Esophagus muscularis mucosa (tissue), 4 donors: Measurements from ENCODE around the gene CEP112. TPM values are rescaled to one million over a fixed set of nuclear protein-coding genes. Genes with fewer than 3 reads are reported as not detected.

Experiments used
- DNase-seq: peaks from one replicate; pipeline ENCODE4 v3.0.0-alpha.2; 2017; ENCODE audit errors: extremely low spot score
- H3K27ac ChIP-seq, 4 donors: fragments of 200-600 bp; sonication (generic); replicated peaks in 1 of 4; 1 replicate in 3 of 4; 2 replicates in 1 of 4; pipeline ENCODE4 v1.5.1; 2016 to 2019; ENCODE audit warnings: mild to moderate bottlenecking in 1 of 4
- H3K27me3 ChIP-seq, 4 donors: fragments of 200-600 bp; sonication (generic); one replicate each; pipeline versions ENCODE4 v1.5.1 to v1.6.0; 2016 to 2019
- H3K36me3 ChIP-seq, 4 donors: fragments of 200-600 bp; sonication (generic); one replicate each; pipeline ENCODE4 v1.5.1; 2016 to 2019
- H3K4me1 ChIP-seq, 4 donors: fragments of 200-600 bp; sonication (generic); one replicate each; pipeline ENCODE4 v1.5.1; 2016 to 2019
- H3K4me3 ChIP-seq, 4 donors: fragments of 200-600 bp; sonication (generic); 1 replicate in 2 of 4; 2 replicates in 2 of 4; pipeline ENCODE4 v1.5.1; 2016 to 2019; ENCODE audit warnings: mild to moderate bottlenecking in 4 of 4, moderate library complexity in 1 of 4
- H3K9me3 ChIP-seq, 4 donors: fragments of 200-600 bp; sonication (generic); 1 replicate in 3 of 4; 2 replicates in 1 of 4; pipeline ENCODE4 v1.5.1; 2016 to 2019
- CTCF ChIP-seq, 3 experiments: fragments of 200-600 bp in 2 of 3; fragments of 450-650 bp in 1 of 3; sonication (generic) in 2 of 3; IDR thresholded peaks; one replicate each; pipeline ENCODE4 v1.5.1; 2017 to 2019; ENCODE audit warnings: antibody characterized with exemption in 3 of 3, mild to moderate bottlenecking in 2 of 3, moderate library complexity in 1 of 3
- EP300 ChIP-seq: sonication (generic); formaldehyde crosslinking; IDR thresholded peaks from one replicate; pipeline ENCODE4 v1.6.1; 2017; ENCODE audit warnings: antibody characterized with exemption
- POLR2A ChIP-seq: fragments of 450-650 bp; IDR thresholded peaks from one replicate; pipeline ENCODE4 v1.6.1; 2017; ENCODE audit warnings: antibody characterized with exemption, moderate library complexity, mild to moderate bottlenecking, low read depth
- POLR2AphosphoS5 ChIP-seq, 2 donors: sonication (generic); formaldehyde crosslinking; IDR thresholded peaks; one replicate each; pipeline ENCODE4 v1.6.1; 2017; ENCODE audit warnings: antibody characterized with exemption in 2 of 2
- WGBS: methylation state at CpG from one replicate; pipeline ENCODE4 v1.1.5; 2018; 5-methylcytosine and 5-hydroxymethylcytosine counted together
- intact Hi-C: fragments of 100-400 bp; cut with DNase I; formaldehyde crosslinking; loops from one replicate; pipeline ENCODE4 v1.15.1; 2023
- total RNA-seq, 4 donors: library from RNA; depleted of rRNA; stranded (reverse); fragments of >200 nt; gene quantifications; one replicate each; pipeline versions ENCODE4 v1.1.0 to v1.2.1, GENCODE V29; 2016

The CEP112 gene
- total RNA-seq, 4 donors from 2014 or later, result 17.0 to 24.7 (median 23.2) TPM

GRCh38 chr17:65953316-65954147 lies 238.4 kb downstream of the CEP112 start:
- intact Hi-C loops, result no loop called here
- no peak overlapping the region for H3K4me3 ChIP-seq
- WGBS, result 89% methylated on average over 11 of the region's 11 CpGs
- H3K27ac ChIP-seq, result no peak overlapping the region
- H3K4me1 ChIP-seq, result no peaks in the 10 kb centered on the region
- TF ChIP-seq POLR2AphosphoS5 (IDR thresholded peaks at IDR 0.05) (no peak), POLR2A (no peak), CTCF (IDR thresholded peaks at IDR 0.05) (no peak), EP300 (no peak)
- H3K27me3 ChIP-seq, result no peaks in the 10 kb centered on the region
- peaks cover 0 to 4% (median under 1%) of the 10 kb centered on the region in 4 donors for H3K36me3 ChIP-seq
- H3K9me3 ChIP-seq, result no peaks in the 10 kb centered on the region
- no peak for DNase-seq

- TF ChIP-seq EP300 (no peak), POLR2AphosphoS5 (IDR thresholded peaks at IDR 0.05) (no peak), POLR2A (no peak), CTCF (IDR thresholded peaks at IDR 0.05) (no peak)
- Histone ChIP-seq H3K4me3 (no peak overlapping the region), H3K36me3 (no peaks in the 10 kb centered on the region), H3K9me3 (no peaks in the 10 kb centered on the region), H3K4me1 (no peaks in the 10 kb centered on the region), H3K27ac (no peak overlapping the region), H3K27me3 (no peaks in the 10 kb centered on the region)
- WGBS, result 88% methylated on average over 1 of the region's 1 CpG
- no peak for DNase-seq
- intact Hi-C loops, result no loop called here
Measured at GRCh38 chr17:65952586-65952985, 239.3 kb downstream of the CEP112 start.

GRCh38 chr17:65952015-65952414 lies 239.9 kb downstream of the CEP112 start:
- no peaks in the 10 kb centered on the region for H3K36me3 ChIP-seq
- H3K27me3 ChIP-seq, result no peaks in the 10 kb centered on the region
- no peak for DNase-seq
- TF ChIP-seq POLR2AphosphoS5 (IDR thresholded peaks at IDR 0.05), result no peak
- TF ChIP-seq POLR2A, result no peak
- no peak for TF ChIP-seq EP300
- H3K9me3 ChIP-seq, result no peaks in the 10 kb centered on the region
- intact Hi-C loops, result no loop called here
- no peak overlapping the region for H3K27ac ChIP-seq
- H3K4me3 ChIP-seq, result no peak overlapping the region
- no peaks in the 10 kb centered on the region for H3K4me1 ChIP-seq

GRCh38 chr17:65947831-65948230 lies 244.1 kb downstream of the CEP112 start:
- TF ChIP-seq EP300 (no peak), POLR2A (no peak), POLR2AphosphoS5 (IDR thresholded peaks at IDR 0.05) (no peak), CTCF (IDR thresholded peaks at IDR 0.05) (no peak)
- Histone ChIP-seq H3K4me3 (no peak overlapping the region), H3K9me3 (no peaks in the 10 kb centered on the region), H3K36me3 (no peaks in the 10 kb centered on the region), H3K27me3 (no peaks in the 10 kb centered on the region), H3K27ac (no peak overlapping the region), H3K4me1 (no peaks in the 10 kb centered on the region)
- intact Hi-C loops, result no loop called here
- WGBS, result 100% methylated on average over 2 of the region's 2 CpGs
- no peak for DNase-seq

- no peak for DNase-seq
- H3K27me3 ChIP-seq, result no peaks in the 10 kb centered on the region
- no peaks in the 10 kb centered on the region for H3K4me1 ChIP-seq
- H3K27ac ChIP-seq, result no peak overlapping the region
- TF ChIP-seq POLR2A (no peak), POLR2AphosphoS5 (IDR thresholded peaks at IDR 0.05) (no peak), CTCF (IDR thresholded peaks at IDR 0.05) (no peak), EP300 (no peak)
- WGBS, result 97% methylated on average over 1 of the region's 1 CpG
- no peak overlapping the region for H3K4me3 ChIP-seq
- H3K9me3 ChIP-seq, result no peaks in the 10 kb centered on the region
- intact Hi-C loops, result no loop called here
- H3K36me3 ChIP-seq, result no peaks in the 10 kb centered on the region
Measured at GRCh38 chr17:65942592-65942991, 249.3 kb downstream of the CEP112 start.
